Hepatocyte (in vitro differentiated cells): ENCODE data around the gene THSD4. TPM values are rescaled to one million over a fixed set of nuclear protein-coding genes. Genes with fewer than 3 reads are reported as not detected.

Experiments used
- DNase-seq: peaks from one replicate; pipeline ENCODE4 v3.0.0-alpha.2; 2016; ENCODE audit warnings: low spot score
- H2AFZ ChIP-seq: fragments of 200-600 bp; sonication (generic); 2 replicates; pipeline ENCODE4 v1.6.0; 2016; ENCODE audit warnings: antibody characterized with exemption, mild to moderate bottlenecking
- H3K27ac ChIP-seq: fragments of 200-600 bp; sonication (generic); 2 replicates; pipeline ENCODE4 v1.5.1; 2016; ENCODE audit warnings: mild to moderate bottlenecking
- H3K27me3 ChIP-seq: fragments of 200-600 bp; sonication (generic); 2 replicates; pipeline ENCODE4 v1.6.1; 2016
- H3K36me3 ChIP-seq: fragments of 200-600 bp; sonication (generic); replicated peaks from 2 replicates; pipeline ENCODE4 v1.5.1; 2016; ENCODE audit warnings: low read depth; ENCODE audit not compliant: insufficient read depth
- H3K4me1 ChIP-seq: fragments of 200-600 bp; sonication (generic); 2 replicates; pipeline ENCODE4 v1.5.1; 2016; ENCODE audit warnings: mild to moderate bottlenecking, moderate library complexity; ENCODE audit not compliant: insufficient read depth
- H3K4me2 ChIP-seq: fragments of 200-600 bp; sonication (generic); 2 replicates; pipeline ENCODE4 v1.6.0; 2016
- H3K4me3 ChIP-seq: fragments of 200-600 bp; sonication (generic); 2 replicates; pipeline ENCODE4 v1.5.1; 2016; ENCODE audit warnings: mild to moderate bottlenecking
- H3K79me2 ChIP-seq: fragments of 200-600 bp; sonication (generic); 2 replicates; pipeline ENCODE4 v1.6.0; 2017; ENCODE audit warnings: mild to moderate bottlenecking
- H3K9me2 ChIP-seq: fragments of 200-600 bp; sonication (generic); replicated peaks from 2 replicates; pipeline ENCODE4 v1.6.0; 2017; ENCODE audit warnings: mild to moderate bottlenecking; ENCODE audit not compliant: insufficient read depth
- H3K9me3 ChIP-seq: fragments of 200-600 bp; sonication (generic); 2 replicates; pipeline ENCODE4 v1.5.1; 2016; ENCODE audit warnings: low read depth, mild to moderate bottlenecking
- H4K20me1 ChIP-seq: fragments of 200-600 bp; sonication (generic); 2 replicates; pipeline ENCODE4 v1.6.0; 2016; ENCODE audit warnings: mild to moderate bottlenecking; ENCODE audit not compliant: insufficient read depth, poor library complexity, severe bottlenecking
- EZH2 ChIP-seq: fragments of 200-600 bp; sonication (generic); IDR thresholded peaks from 2 replicates; pipeline ENCODE4 v1.6.1; 2016; ENCODE audit warnings: antibody characterized with exemption, mild to moderate bottlenecking, borderline replicate concordance
- EZH2phosphoT487 ChIP-seq: fragments of 200-600 bp; sonication (generic); IDR thresholded peaks from one replicate; pipeline ENCODE4 v1.6.1; 2018; ENCODE audit warnings: antibody characterized with exemption, mild to moderate bottlenecking, low read depth, moderate library complexity; ENCODE audit not compliant: unreplicated experiment, severe bottlenecking
- WGBS: methylation state at CpG from one replicate; pipeline ENCODE4 v1.1.6; 2016; ENCODE audit warnings: low lambda C conversion rate; ENCODE audit errors: missing lambda C conversion rate; 5-methylcytosine and 5-hydroxymethylcytosine counted together
- polyA plus RNA-seq: library from polyadenylated mRNA; unstranded; fragments of >200 nt; fragmentation: Nextera tagmentation; extraction: Ambion mirVana; gene quantifications from 2 replicates; pipeline ENCODE4 v1.2.1, GENCODE V29; 2016
- total RNA-seq: library from RNA; depleted of rRNA; stranded (reverse); fragments of >200 nt; gene quantifications from 2 replicates; pipeline ENCODE4 v1.2.3, GENCODE V29; 2014
- TF ChIP-seq, protein P1 (sequence below): fragments of 200-600 bp; sonication (generic); IDR thresholded peaks from 2 replicates; pipeline ENCODE4 v1.5.1; 2016; ENCODE audit warnings: antibody characterized with exemption, mild to moderate bottlenecking; ENCODE audit not compliant: poor library complexity

THSD4 gene
- total and polyA plus RNA-seq, 2 experiments from 2014 or later = 4.3 to 7.0 TPM

DNA sequence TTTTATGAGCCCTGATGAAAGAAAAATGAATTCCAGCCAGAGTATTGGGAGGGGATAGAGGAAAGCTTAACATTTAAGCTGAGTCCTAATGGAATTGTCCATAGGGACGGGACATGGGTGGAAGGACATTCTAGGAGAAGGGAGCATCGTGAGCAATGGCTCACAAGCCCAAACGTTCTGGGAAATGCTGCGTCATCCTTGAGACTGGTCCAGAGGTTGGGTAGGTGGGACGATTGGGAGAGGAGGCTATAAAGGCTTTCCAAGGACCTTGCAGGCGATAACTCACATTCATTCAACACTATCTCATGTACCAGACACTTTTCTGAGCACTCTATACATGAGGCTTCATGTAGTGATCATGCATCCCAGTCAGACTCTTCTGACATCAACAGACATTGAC lies 237.5 kb downstream of the THSD4 start:
- DNase-seq = no peak
- TF ChIP-seq, protein P1, sequence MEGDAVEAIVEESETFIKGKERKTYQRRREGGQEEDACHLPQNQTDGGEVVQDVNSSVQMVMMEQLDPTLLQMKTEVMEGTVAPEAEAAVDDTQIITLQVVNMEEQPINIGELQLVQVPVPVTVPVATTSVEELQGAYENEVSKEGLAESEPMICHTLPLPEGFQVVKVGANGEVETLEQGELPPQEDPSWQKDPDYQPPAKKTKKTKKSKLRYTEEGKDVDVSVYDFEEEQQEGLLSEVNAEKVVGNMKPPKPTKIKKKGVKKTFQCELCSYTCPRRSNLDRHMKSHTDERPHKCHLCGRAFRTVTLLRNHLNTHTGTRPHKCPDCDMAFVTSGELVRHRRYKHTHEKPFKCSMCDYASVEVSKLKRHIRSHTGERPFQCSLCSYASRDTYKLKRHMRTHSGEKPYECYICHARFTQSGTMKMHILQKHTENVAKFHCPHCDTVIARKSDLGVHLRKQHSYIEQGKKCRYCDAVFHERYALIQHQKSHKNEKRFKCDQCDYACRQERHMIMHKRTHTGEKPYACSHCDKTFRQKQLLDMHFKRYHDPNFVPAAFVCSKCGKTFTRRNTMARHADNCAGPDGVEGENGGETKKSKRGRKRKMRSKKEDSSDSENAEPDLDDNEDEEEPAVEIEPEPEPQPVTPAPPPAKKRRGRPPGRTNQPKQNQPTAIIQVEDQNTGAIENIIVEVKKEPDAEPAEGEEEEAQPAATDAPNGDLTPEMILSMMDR = no peak
- no peak for TF ChIP-seq EZH2
- no peak for TF ChIP-seq EZH2phosphoT487
- Histone ChIP-seq H3K9me2 (no peaks in the 10 kb centered on the region), H3K27ac (no peak overlapping the region), H3K36me3 (no peaks in the 10 kb centered on the region), H3K4me1 (peaks cover 13% of the 10 kb centered on the region), H3K9me3 (no peaks in the 10 kb centered on the region), H3K79me2 (no peaks in the 10 kb centered on the region), H3K4me2 (no peak overlapping the region), H4K20me1 (no peaks in the 10 kb centered on the region), H3K4me3 (no peak overlapping the region), H2AFZ (no peak overlapping the region), H3K27me3 (no peaks in the 10 kb centered on the region)
- WGBS = 90% methylated on average over 6 of the region's 6 CpGs

DNA sequence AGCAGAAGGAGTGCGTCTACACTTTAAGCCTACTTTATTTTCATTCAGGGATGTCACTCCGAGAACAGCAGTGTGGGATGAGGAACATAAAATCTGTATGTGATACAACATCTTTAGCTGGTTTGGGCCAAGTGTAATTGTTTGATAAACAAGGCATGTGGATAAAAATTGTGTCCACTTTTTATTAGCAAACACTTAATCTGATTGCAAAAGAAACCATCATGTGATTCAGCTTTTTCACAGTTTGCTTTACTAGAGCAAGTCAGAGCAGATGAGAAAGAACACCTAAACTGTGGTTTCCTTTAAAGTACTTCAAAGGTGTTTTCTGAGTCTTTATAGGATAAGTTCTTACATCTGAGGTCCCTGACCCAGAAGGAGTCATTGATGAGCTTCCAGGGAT lies 237.9 kb downstream of the THSD4 start:
- H3K27me3 ChIP-seq = no peaks in the 10 kb centered on the region
- H3K4me1 ChIP-seq = peaks cover 15% of the 10 kb centered on the region
- no peak overlapping the region for H3K4me2 ChIP-seq
- no peak for DNase-seq
- no peak for TF ChIP-seq EZH2phosphoT487
- H3K79me2 ChIP-seq = no peaks in the 10 kb centered on the region
- no peak overlapping the region for H3K27ac ChIP-seq
- no peaks in the 10 kb centered on the region for H3K9me3 ChIP-seq
- 77% methylated on average over 2 of the region's 2 CpGs for WGBS
- no peaks in the 10 kb centered on the region for H3K36me3 ChIP-seq
- no peak overlapping the region for H2AFZ ChIP-seq
- H3K9me2 ChIP-seq = no peaks in the 10 kb centered on the region
- H4K20me1 ChIP-seq = no peaks in the 10 kb centered on the region
- no peak overlapping the region for H3K4me3 ChIP-seq

DNA sequence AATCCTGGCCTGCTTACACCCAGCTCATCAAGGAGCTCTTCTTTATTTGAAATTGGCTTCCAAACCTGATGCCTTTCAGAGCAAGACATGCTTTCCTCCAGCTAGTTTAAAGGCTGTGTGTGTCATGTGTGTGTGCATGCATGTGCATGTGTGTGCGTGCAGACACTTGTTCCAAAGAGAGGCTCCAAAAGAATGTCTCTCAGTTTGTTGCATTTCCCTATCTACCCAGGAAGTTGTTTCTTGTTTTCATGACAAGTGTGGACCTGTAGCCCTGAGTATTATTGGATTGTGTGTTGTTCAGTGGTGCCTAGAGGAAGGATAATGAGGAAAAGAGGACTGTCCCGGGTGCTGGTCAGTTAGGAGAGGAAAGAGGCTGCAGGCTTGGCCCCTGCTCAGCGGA lies 240.0 kb downstream of the THSD4 start:
- H3K4me3 ChIP-seq = no peak overlapping the region
- no peaks in the 10 kb centered on the region for H3K9me3 ChIP-seq
- no peaks in the 10 kb centered on the region for H3K79me2 ChIP-seq
- 97% methylated on average over 3 of the region's 3 CpGs for WGBS
- DNase-seq = no peak
- no peak for TF ChIP-seq EZH2phosphoT487
- TF ChIP-seq, protein P1 = no peak
- TF ChIP-seq EZH2 = no peak
- H3K27ac ChIP-seq = no peak overlapping the region
- no peak overlapping the region for H2AFZ ChIP-seq
- no peaks in the 10 kb centered on the region for H3K36me3 ChIP-seq
- H3K4me1 ChIP-seq = peaks cover 15% of the 10 kb centered on the region
- H3K9me2 ChIP-seq = no peaks in the 10 kb centered on the region
- no peaks in the 10 kb centered on the region for H4K20me1 ChIP-seq
- no peak overlapping the region for H3K4me2 ChIP-seq
- no peaks in the 10 kb centered on the region for H3K27me3 ChIP-seq

DNA sequence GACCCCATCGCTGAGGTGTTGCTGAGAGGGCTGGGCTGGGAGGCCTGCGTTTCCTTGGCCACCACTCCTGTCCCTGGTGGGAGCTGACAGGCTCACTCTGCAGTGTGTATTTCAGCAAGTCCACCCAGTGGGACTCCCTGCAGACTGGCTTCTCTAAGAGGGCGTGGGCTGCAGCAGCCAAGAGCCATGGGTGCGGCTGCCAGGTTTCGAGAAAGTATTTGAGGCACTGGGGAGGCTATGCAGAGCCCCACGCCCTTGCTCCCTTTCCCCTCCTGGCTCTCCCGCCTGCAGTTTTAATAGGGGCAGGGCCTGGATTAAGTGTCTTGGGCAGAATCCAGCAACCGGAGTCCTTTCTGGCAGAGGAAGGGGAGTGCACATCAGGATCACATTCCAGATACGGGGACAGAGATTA lies 242.1 kb downstream of the THSD4 start:
- H3K27ac ChIP-seq = no peak overlapping the region
- no peaks in the 10 kb centered on the region for H4K20me1 ChIP-seq
- H3K4me2 ChIP-seq = peak overlapping the region; percentile 49
- H3K79me2 ChIP-seq = no peaks in the 10 kb centered on the region
- WGBS = 44% methylated on average over 9 of the region's 9 CpGs
- DNase-seq = no peak
- H3K4me1 ChIP-seq = peaks cover 15% of the 10 kb centered on the region
- H3K27me3 ChIP-seq = no peaks in the 10 kb centered on the region
- H3K36me3 ChIP-seq = no peaks in the 10 kb centered on the region
- H2AFZ ChIP-seq = no peak overlapping the region
- TF ChIP-seq EZH2 (no peak), EZH2phosphoT487 (no peak)
- TF ChIP-seq, protein P1 = no peak
- no peak overlapping the region for H3K4me3 ChIP-seq
- no peaks in the 10 kb centered on the region for H3K9me3 ChIP-seq
- no peaks in the 10 kb centered on the region for H3K9me2 ChIP-seq
